OCI-LY1 (cell line): ENCODE measurements around the gene SEPTIN10.

Source experiments
- H2AFZ ChIP-seq: fragments of 200-600 bp; sonication (generic), shearing (Covaris generic); 2 replicates; pipeline ENCODE4 v1.6.0; 2014; ENCODE audit warnings: antibody characterized with exemption, mild to moderate bottlenecking, low read length
- H3F3A ChIP-seq: fragments of 200-600 bp; sonication (generic), shearing (Covaris generic); 2 replicates; pipeline ENCODE4 v1.6.0; 2014; ENCODE audit warnings: mild to moderate bottlenecking, antibody characterized with exemption, low read length, moderate library complexity; ENCODE audit not compliant: insufficient read depth
- H3K27ac ChIP-seq: fragments of 200-600 bp; sonication (generic); 2 replicates; pipeline ENCODE4 v1.5.1; 2014; ENCODE audit warnings: low read length, mixed run types, mild to moderate bottlenecking, low read depth; ENCODE audit not compliant: poor library complexity, severe bottlenecking
- H3K27me3 ChIP-seq: fragments of 200-600 bp; sonication (generic); 2 replicates; pipeline ENCODE4 v1.6.0; 2014; ENCODE audit warnings: antibody characterized with exemption, mild to moderate bottlenecking, low read length, moderate library complexity; ENCODE audit not compliant: insufficient read depth
- H3K36me3 ChIP-seq: fragments of 200-600 bp; sonication (generic); 2 replicates; pipeline ENCODE4 v1.6.1; 2014; ENCODE audit warnings: mild to moderate bottlenecking, antibody characterized with exemption, low read length, moderate library complexity, mixed read lengths; ENCODE audit not compliant: insufficient read depth
- H3K4me1 ChIP-seq: fragments of 200-600 bp; sonication (generic); 2 replicates; pipeline ENCODE4 v1.5.1; 2014; ENCODE audit warnings: mild to moderate bottlenecking, low read length, moderate library complexity; ENCODE audit not compliant: insufficient read depth, severe bottlenecking
- H3K4me2 ChIP-seq: fragments of 200-600 bp; sonication (generic), shearing (Covaris generic); 2 replicates; pipeline ENCODE4 v1.6.1; 2014; ENCODE audit warnings: low read length
- H3K4me3 ChIP-seq: fragments of 200-600 bp; sonication (generic); 2 replicates; pipeline ENCODE4 v1.5.1; 2014; ENCODE audit warnings: low read length, low read depth, mild to moderate bottlenecking, mixed read lengths; ENCODE audit not compliant: poor library complexity, severe bottlenecking
- H3K79me2 ChIP-seq: fragments of 200-600 bp; shearing (Covaris generic); 2 replicates; pipeline ENCODE4 v1.6.1; 2016; ENCODE audit warnings: mixed run types, low read length, mixed read lengths; ENCODE audit not compliant: insufficient read depth
- H3K9ac ChIP-seq: fragments of 200-600 bp; sonication (generic), shearing (Covaris generic); 2 replicates; pipeline ENCODE4 v1.6.1; 2014; ENCODE audit warnings: mild to moderate bottlenecking, low read length, mixed read lengths
- H3K9me2 ChIP-seq: fragments of 200-600 bp; sonication (generic), shearing (Covaris generic); 2 replicates; pipeline ENCODE4 v1.6.1; 2014; ENCODE audit warnings: low read depth, mild to moderate bottlenecking, low read length, mixed read lengths
- H3K9me3 ChIP-seq: fragments of 200-600 bp; shearing (Covaris generic); 2 replicates; pipeline ENCODE4 v1.6.1; 2014; ENCODE audit warnings: low read length, mixed read lengths
- H4K20me1 ChIP-seq: fragments of 200-600 bp; sonication (generic), shearing (Covaris generic); 2 replicates; pipeline ENCODE4 v1.6.0; 2016; ENCODE audit warnings: mild to moderate bottlenecking, low read length; ENCODE audit not compliant: insufficient read depth
- EZH2 ChIP-seq: fragments of 200-600 bp; sonication (generic), shearing (Covaris generic); IDR thresholded peaks from 2 replicates; pipeline ENCODE4 v1.8.0; 2017; ENCODE audit warnings: borderline replicate concordance, mixed run types, mild to moderate bottlenecking, antibody characterized with exemption, low read length, moderate library complexity, mixed read lengths
- TF ChIP-seq, protein P1 (sequence below): fragments of 200-600 bp; sonication (generic), shearing (Covaris generic); IDR thresholded peaks from 2 replicates; pipeline ENCODE4 v1.5.1; 2017; ENCODE audit warnings: mild to moderate bottlenecking, antibody characterized with exemption, low read length, moderate library complexity, mixed read lengths

The SEPTIN10 gene

GRCh38 chr2:109609352-109610024 is 4.3 kb downstream of the SEPTIN10 start:
- Histone ChIP-seq H3K36me3 (no peaks in the 10 kb centered on the region), H3K9ac (no peak overlapping the region), H3K79me2 (no peaks in the 10 kb centered on the region), H3K9me3 (no peaks in the 10 kb centered on the region), H3K4me3 (no peak overlapping the region), H2AFZ (no peak overlapping the region), H3F3A (no peaks in the 10 kb centered on the region), H3K4me2 (no peak overlapping the region), H3K4me1 (no peaks in the 10 kb centered on the region), H3K27ac (no peak overlapping the region), H4K20me1 (no peaks in the 10 kb centered on the region), H3K27me3 (no peaks in the 10 kb centered on the region), H3K9me2 (no peaks in the 10 kb centered on the region)
- TF ChIP-seq, protein P1, sequence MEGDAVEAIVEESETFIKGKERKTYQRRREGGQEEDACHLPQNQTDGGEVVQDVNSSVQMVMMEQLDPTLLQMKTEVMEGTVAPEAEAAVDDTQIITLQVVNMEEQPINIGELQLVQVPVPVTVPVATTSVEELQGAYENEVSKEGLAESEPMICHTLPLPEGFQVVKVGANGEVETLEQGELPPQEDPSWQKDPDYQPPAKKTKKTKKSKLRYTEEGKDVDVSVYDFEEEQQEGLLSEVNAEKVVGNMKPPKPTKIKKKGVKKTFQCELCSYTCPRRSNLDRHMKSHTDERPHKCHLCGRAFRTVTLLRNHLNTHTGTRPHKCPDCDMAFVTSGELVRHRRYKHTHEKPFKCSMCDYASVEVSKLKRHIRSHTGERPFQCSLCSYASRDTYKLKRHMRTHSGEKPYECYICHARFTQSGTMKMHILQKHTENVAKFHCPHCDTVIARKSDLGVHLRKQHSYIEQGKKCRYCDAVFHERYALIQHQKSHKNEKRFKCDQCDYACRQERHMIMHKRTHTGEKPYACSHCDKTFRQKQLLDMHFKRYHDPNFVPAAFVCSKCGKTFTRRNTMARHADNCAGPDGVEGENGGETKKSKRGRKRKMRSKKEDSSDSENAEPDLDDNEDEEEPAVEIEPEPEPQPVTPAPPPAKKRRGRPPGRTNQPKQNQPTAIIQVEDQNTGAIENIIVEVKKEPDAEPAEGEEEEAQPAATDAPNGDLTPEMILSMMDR: no peak
- TF ChIP-seq EZH2: no peak

DNA sequence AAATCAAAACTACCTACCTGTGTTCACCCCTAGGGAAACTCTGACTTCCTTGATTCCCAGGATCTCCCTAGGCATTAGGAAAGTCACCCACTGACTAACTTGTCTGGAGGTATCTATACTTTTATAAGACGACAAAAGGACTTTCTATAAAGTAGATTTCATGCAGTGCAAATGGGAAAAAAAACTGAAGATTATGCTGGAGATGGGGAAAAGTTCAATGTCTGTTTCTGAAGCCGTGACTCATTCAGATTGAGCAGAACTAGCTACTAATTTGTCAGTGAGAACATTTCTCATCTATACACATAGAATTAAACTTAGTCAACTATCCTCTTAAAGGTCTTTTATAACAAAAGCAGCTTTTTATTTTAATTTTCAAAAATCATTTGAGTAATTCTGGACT is 6.0 kb downstream of the SEPTIN10 start:
- H3K27me3 ChIP-seq: no peaks in the 10 kb centered on the region
- no peaks in the 10 kb centered on the region for H3F3A ChIP-seq
- H2AFZ ChIP-seq: no peak overlapping the region
- H3K27ac ChIP-seq: no peak overlapping the region
- no peaks in the 10 kb centered on the region for H3K9me2 ChIP-seq
- no peak overlapping the region for H3K4me3 ChIP-seq
- no peak overlapping the region for H3K9ac ChIP-seq
- no peak for TF ChIP-seq EZH2
- TF ChIP-seq, protein P1: no peak
- no peaks in the 10 kb centered on the region for H4K20me1 ChIP-seq
- H3K4me1 ChIP-seq: no peaks in the 10 kb centered on the region
- H3K9me3 ChIP-seq: no peaks in the 10 kb centered on the region
- no peaks in the 10 kb centered on the region for H3K36me3 ChIP-seq
- H3K79me2 ChIP-seq: no peaks in the 10 kb centered on the region
- no peak overlapping the region for H3K4me2 ChIP-seq

GRCh38 chr2:109604597-109604996 is 9.2 kb downstream of the SEPTIN10 start:
- Histone ChIP-seq H4K20me1 (no peaks in the 10 kb centered on the region), H3K4me1 (no peaks in the 10 kb centered on the region), H3K27me3 (no peaks in the 10 kb centered on the region), H3K27ac (no peak overlapping the region), H3K79me2 (no peaks in the 10 kb centered on the region), H3K9me2 (no peaks in the 10 kb centered on the region), H3K4me3 (no peak overlapping the region), H3F3A (no peaks in the 10 kb centered on the region), H3K36me3 (no peaks in the 10 kb centered on the region), H3K9ac (no peak overlapping the region), H2AFZ (no peak overlapping the region), H3K4me2 (no peak overlapping the region), H3K9me3 (no peaks in the 10 kb centered on the region)
- TF ChIP-seq, protein P1: no peak
- no peak for TF ChIP-seq EZH2
